GM23338 (cell line): ENCODE measurements around the gene C11orf54. TPM values are rescaled to one million over a fixed set of nuclear protein-coding genes. Genes with fewer than 3 reads are reported as not detected.
"Not testable (repeated sequence)": the region's sequence is repeated elsewhere in the genome, so short reads cannot be mapped to it uniquely, and the experiment has no call there.

Experiments used
- ATAC-seq: fragments of 200-7000 bp; cut with Tn5 transposase; 3 replicates; pipeline ENCODE4 v1.9.1; 2020
- DNase-seq: peaks from one replicate; pipeline ENCODE4 v3.0.0-alpha.2; 2015; ENCODE audit warnings: low spot score
- H2AFZ ChIP-seq: fragments of 200-600 bp; sonication (generic); 2 replicates; pipeline ENCODE4 v1.8.0; 2016; ENCODE audit warnings: antibody characterized with exemption, mild to moderate bottlenecking, moderate library complexity
- H3F3A ChIP-seq: fragments of 200-600 bp; sonication (generic); replicated peaks from 2 replicates; pipeline ENCODE4 v1.8.0; 2017; ENCODE audit warnings: antibody characterized with exemption, mixed run types, low read depth
- H3K27ac ChIP-seq: fragments of 200-600 bp; sonication (generic); 2 replicates; pipeline ENCODE4 v1.6.1; 2016; ENCODE audit warnings: low read depth
- H3K27me3 ChIP-seq: fragments of 200-600 bp; sonication (generic); 2 replicates; pipeline ENCODE4 v1.8.0; 2016; ENCODE audit warnings: mild to moderate bottlenecking, mixed run types, moderate library complexity; ENCODE audit not compliant: insufficient read depth
- H3K36me3 ChIP-seq: fragments of 200-600 bp; sonication (generic); 2 replicates; pipeline ENCODE4 v1.8.0; 2016; ENCODE audit warnings: mild to moderate bottlenecking; ENCODE audit not compliant: insufficient read depth
- H3K4me1 ChIP-seq: fragments of 200-600 bp; sonication (generic); 2 replicates; pipeline ENCODE4 v1.8.0; 2016; ENCODE audit warnings: mild to moderate bottlenecking, moderate library complexity; ENCODE audit not compliant: insufficient read depth
- H3K4me2 ChIP-seq: fragments of 200-600 bp; sonication (generic); 2 replicates; pipeline ENCODE4 v1.7.1; 2017; ENCODE audit warnings: mixed run types
- H3K4me3 ChIP-seq: fragments of 200-600 bp; sonication (generic); 2 replicates; pipeline ENCODE4 v1.6.1; 2016; ENCODE audit warnings: mixed run types
- H3K79me2 ChIP-seq: fragments of 200-600 bp; sonication (generic); replicated peaks from 2 replicates; pipeline ENCODE4 v1.8.0; 2017; ENCODE audit warnings: mild to moderate bottlenecking; ENCODE audit not compliant: insufficient read depth
- H3K9me2 ChIP-seq: fragments of 200-600 bp; sonication (generic); 2 replicates; pipeline ENCODE4 v1.8.0; 2017; ENCODE audit not compliant: insufficient read depth
- H4K20me1 ChIP-seq: fragments of 200-600 bp; sonication (generic); replicated peaks from 2 replicates; pipeline ENCODE4 v1.8.0; 2017; ENCODE audit warnings: mild to moderate bottlenecking; ENCODE audit not compliant: insufficient read depth
- H3K27ac Mint-ChIP-seq: 2 replicates; pipeline ENCODE4 v1.8.0; 2020; ENCODE audit warnings: inconsistent platforms, mild to moderate bottlenecking, moderate library complexity, mixed read lengths
- H3K27me3 Mint-ChIP-seq: 3 replicates; pipeline ENCODE4 v1.8.0; 2022; ENCODE audit warnings: low read depth, mild to moderate bottlenecking, moderate library complexity, mixed read lengths, inconsistent platforms; ENCODE audit not compliant: insufficient read depth, poor library complexity
- H3K36me3 Mint-ChIP-seq: 3 replicates; pipeline ENCODE4 v1.8.0; 2021; ENCODE audit warnings: low read depth, mild to moderate bottlenecking, inconsistent platforms, moderate library complexity, mixed read lengths
- H3K4me1 Mint-ChIP-seq: 3 replicates; pipeline ENCODE4 v1.8.0; 2020; ENCODE audit warnings: mild to moderate bottlenecking, inconsistent platforms, mixed read lengths
- H3K4me3 Mint-ChIP-seq: 3 replicates; pipeline ENCODE4 v1.8.0; 2021; ENCODE audit warnings: moderate library complexity, mild to moderate bottlenecking, inconsistent platforms, mixed read lengths
- H3K9me3 Mint-ChIP-seq: 3 replicates; pipeline ENCODE4 v1.8.0; 2020; ENCODE audit warnings: moderate library complexity, mild to moderate bottlenecking, inconsistent platforms, mixed read lengths
- CREB1 ChIP-seq: fragments of 250-450 bp; sonication (Bioruptor Pico); IDR thresholded peaks from 2 replicates; pipeline ENCODE4 v1.5.0; 2020; ENCODE audit warnings: low read depth, mild to moderate bottlenecking, moderate library complexity
- CTCF ChIP-seq, 2 experiments: fragments of 200-600 bp in 1 of 2; sonication (generic) in 1 of 2; conservative IDR thresholded peaks; 2 replicates each; pipeline versions ENCODE4 v1.5.1 to v1.6.1; 2016 to 2017; ENCODE audit warnings: antibody characterized with exemption in 2 of 2, low read depth in 2 of 2, mild to moderate bottlenecking in 2 of 2, moderate library complexity in 1 of 2
- ETS1 ChIP-seq: IDR thresholded peaks from 2 replicates; pipeline ENCODE4 v1.6.1; 2016; ENCODE audit warnings: antibody characterized with exemption
- EZH2 ChIP-seq: fragments of 200-600 bp; sonication (generic); IDR thresholded peaks from one replicate; pipeline ENCODE4 v1.8.0; 2017; ENCODE audit warnings: antibody characterized with exemption, mild to moderate bottlenecking, low read depth; ENCODE audit not compliant: unreplicated experiment
- EZH2phosphoT487 ChIP-seq: fragments of 200-600 bp; sonication (generic); IDR thresholded peaks from one replicate; pipeline ENCODE4 v1.8.1; 2018; ENCODE audit warnings: antibody characterized with exemption; ENCODE audit not compliant: unreplicated experiment
- JUNB ChIP-seq: IDR thresholded peaks from one replicate; pipeline ENCODE4 v1.6.1; 2016; ENCODE audit warnings: antibody characterized with exemption; ENCODE audit not compliant: unreplicated experiment
- ZNF331 ChIP-seq: fragments of 250-450 bp; sonication (Bioruptor Pico); IDR thresholded peaks from 2 replicates; pipeline ENCODE4 v1.5.0; 2020; ENCODE audit warnings: low read depth, mild to moderate bottlenecking, moderate library complexity
- polyA plus RNA-seq: library from polyadenylated mRNA; unstranded; fragments of >200 nt; fragmentation: Nextera tagmentation; extraction: Ambion mirVana; gene quantifications from 2 replicates; pipeline ENCODE4 v1.2.1, GENCODE V29; 2016
- total RNA-seq: library from RNA; depleted of rRNA; stranded (reverse); fragments of >200 nt; shearing (Covaris generic); gene quantifications from 2 replicates; pipeline ENCODE4 v1.2.3, GENCODE V29; 2014

C11orf54 gene
- total and polyA plus RNA-seq, 2 experiments from 2014 or later: 35.8 to 38.8 TPM

- H3K4me1 Mint-ChIP-seq, ATAC-seq, H3K4me2 ChIP-seq, H3K27me3 ChIP-seq, H3K27ac ChIP-seq, H3K36me3 ChIP-seq, DNase-seq, H2AFZ ChIP-seq, H4K20me1 ChIP-seq, H3K79me2 ChIP-seq, H3K4me3 Mint-ChIP-seq, H3F3A ChIP-seq, H3K27ac Mint-ChIP-seq, H3K4me1 ChIP-seq, H3K27me3 Mint-ChIP-seq, H3K9me2 ChIP-seq, H3K4me3 ChIP-seq: not testable (repeated sequence)
- Mint-ChIP-seq H3K36me3 (peaks cover 21% of the 10 kb centered on the region), H3K9me3 (peaks cover 24% of the 10 kb centered on the region)
Observed at GRCh38 chr11:93774560-93774959, 33.1 kb downstream of the C11orf54 start.

- H3K27ac Mint-ChIP-seq: no peak overlapping the region
- no peak overlapping the region for H3K4me3 ChIP-seq
- H3K27me3 ChIP-seq: no peaks in the 10 kb centered on the region
- no peaks in the 10 kb centered on the region for H3K4me1 Mint-ChIP-seq
- no peaks in the 10 kb centered on the region for H3F3A ChIP-seq
- H3K27ac ChIP-seq: no peak overlapping the region
- H3K4me3 Mint-ChIP-seq: no peak overlapping the region
- H3K4me1 ChIP-seq: no peaks in the 10 kb centered on the region; the same call in 1 of the 2 replicates
- H3K79me2 ChIP-seq: no peaks in the 10 kb centered on the region
- H3K4me2 ChIP-seq: no peak overlapping the region
- H3K9me2 ChIP-seq: 0 out of 2 replicates have a peak, but pooled peaks cover 6% of the 10 kb centered on the region
- no peak overlapping the region for H2AFZ ChIP-seq
- TF ChIP-seq EZH2 (no peak), CTCF (conservative IDR thresholded peaks at IDR 0.05; ENCODE audit: low read depth in 2 of 2) (peak; percentile 71 to 79)
- H3K36me3 ChIP-seq: no peaks in the 10 kb centered on the region
- DNase-seq: peak; percentile 83
- peak; percentile 86 for ATAC-seq
- H3K36me3 Mint-ChIP-seq: peaks cover 27% of the 10 kb centered on the region
- no peaks in the 10 kb centered on the region for H4K20me1 ChIP-seq
- H3K27me3 Mint-ChIP-seq: peaks cover 5% of the 10 kb centered on the region
- peaks cover 29% of the 10 kb centered on the region for H3K9me3 Mint-ChIP-seq
Observed at GRCh38 chr11:93775289-93775688, 33.8 kb downstream of the C11orf54 start.

GRCh38 chr11:93783362-93783761 is 41.9 kb downstream of the C11orf54 start:
- Mint-ChIP-seq H3K4me3 (peak overlapping the region; percentile 92), H3K36me3 (peaks cover 38% of the 10 kb centered on the region), H3K4me1 (peaks cover 20% of the 10 kb centered on the region), H3K9me3 (peaks cover 5% of the 10 kb centered on the region; the same call in 2 of the 3 replicates), H3K27ac (no peak overlapping the region), H3K27me3 (peaks cover 4% of the 10 kb centered on the region)
- H3K36me3 ChIP-seq: peaks cover 10% of the 10 kb centered on the region; the same call in 1 of the 2 replicates
- H4K20me1 ChIP-seq: peaks cover 34% of the 10 kb centered on the region
- no peaks in the 10 kb centered on the region for H3K27me3 ChIP-seq
- H3K4me2 ChIP-seq: peak overlapping the region; percentile 97
- H3K4me3 ChIP-seq: peak overlapping the region; percentile 93
- H2AFZ ChIP-seq: no peak overlapping the region
- peak overlapping the region; percentile 43; the same call in 1 of the 2 replicates for H3K27ac ChIP-seq
- peaks cover 47% of the 10 kb centered on the region for H3K79me2 ChIP-seq
- no peaks in the 10 kb centered on the region for H3F3A ChIP-seq
- ATAC-seq (no peak), DNase-seq (no peak)
- H3K4me1 ChIP-seq: peaks cover 16% of the 10 kb centered on the region
- H3K9me2 ChIP-seq: no peaks in the 10 kb centered on the region
- TF ChIP-seq CREB1: no peak
- TF ChIP-seq CTCF (conservative IDR thresholded peaks at IDR 0.05; ENCODE audit: low read depth in 2 of 2): no peak
- TF ChIP-seq ZNF331 (CRISPR knock-in tag): no peak
- no peak for TF ChIP-seq ETS1
- TF ChIP-seq JUNB: no peak
- no peak for TF ChIP-seq EZH2phosphoT487
